HG02798 (cell line): ENCODE results near the gene EFCAB6.

Experiments used
- ATAC-seq: cut with Tn5 transposase; IDR thresholded peaks from one replicate; pipeline ENCODE4 v1.9.1; 2021; ENCODE audit warnings: mild to moderate bottlenecking; ENCODE audit not compliant: unreplicated experiment, poor library complexity

The EFCAB6 gene

DNA sequence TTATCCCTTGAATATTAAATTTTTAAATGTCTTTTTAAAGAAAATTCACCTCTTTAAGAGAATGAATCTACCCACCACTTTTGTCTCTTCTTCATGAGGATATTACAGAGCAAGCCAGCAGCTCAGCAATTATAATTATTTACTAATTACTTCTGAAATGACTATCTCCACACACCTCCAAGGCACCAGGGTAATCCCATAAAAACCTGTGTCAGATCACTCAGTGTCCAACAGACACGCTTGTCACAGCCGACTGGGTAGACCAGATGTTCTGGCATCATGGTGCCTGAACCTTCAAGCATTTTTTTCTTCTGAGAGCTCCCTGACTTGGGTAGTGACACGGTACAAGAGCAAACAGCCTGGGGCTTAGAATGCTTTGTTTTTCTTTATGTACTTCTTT lies 61.4 kb downstream of the EFCAB6 start:
- no peak for ATAC-seq

DNA sequence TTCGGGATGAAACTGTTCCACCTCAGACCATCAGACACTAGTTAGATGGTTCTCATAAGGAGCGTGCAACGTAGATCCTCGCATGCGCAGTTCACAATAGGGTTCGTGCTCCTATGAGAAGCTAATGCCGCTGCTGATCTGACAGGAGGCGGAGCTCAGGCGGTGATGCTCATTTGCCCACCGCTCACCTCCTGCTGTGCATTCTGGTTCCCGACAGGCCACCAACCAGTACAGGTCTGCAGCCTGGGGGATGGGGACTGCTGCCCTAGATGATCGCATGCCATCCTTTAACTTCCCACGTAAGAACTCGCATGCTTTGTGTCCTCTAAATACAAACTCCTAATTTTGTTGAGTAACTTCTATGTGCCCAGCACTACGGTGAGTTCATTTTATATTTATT lies 62.6 kb downstream of the EFCAB6 start:
- ATAC-seq: no peak

DNA sequence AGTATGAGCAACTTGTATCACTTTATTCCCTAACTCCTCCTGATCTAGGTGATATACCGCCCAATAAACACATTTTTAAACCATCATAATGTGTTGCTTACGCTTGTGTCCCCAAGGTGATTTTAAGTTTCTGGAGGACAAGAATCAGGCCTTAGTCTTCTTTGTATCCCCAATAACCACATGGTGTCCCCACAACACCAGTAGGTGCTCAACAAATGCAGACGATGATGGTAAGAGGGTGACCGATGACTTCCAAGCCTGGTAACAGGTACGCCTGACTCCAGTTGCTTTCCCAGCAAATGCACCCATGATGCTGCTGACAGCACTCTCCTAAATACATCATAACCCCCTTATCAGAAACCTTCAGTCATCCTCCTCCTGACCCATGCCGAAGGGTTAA lies 64.2 kb downstream of the EFCAB6 start:
- ATAC-seq: no peak

DNA sequence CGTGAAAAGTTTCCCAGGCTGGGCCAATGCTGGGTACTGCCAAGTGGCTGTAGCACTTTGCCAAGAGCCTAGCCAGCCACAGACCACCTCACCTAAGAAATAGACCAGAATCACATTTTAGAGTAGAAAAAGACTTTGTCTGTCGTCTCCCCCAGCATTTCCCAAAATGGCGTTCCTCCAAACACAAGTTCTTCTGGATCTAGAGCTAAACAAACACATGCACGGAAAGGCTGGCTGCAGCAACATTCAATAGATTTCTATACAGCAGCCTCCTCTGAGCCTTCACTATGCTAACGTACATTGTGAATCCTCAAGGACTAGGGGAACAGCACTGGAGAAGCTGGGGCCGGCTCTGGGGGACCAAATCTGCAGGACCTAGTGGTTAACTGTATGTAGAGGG lies 65.0 kb downstream of the EFCAB6 start:
- ATAC-seq: no peak

DNA sequence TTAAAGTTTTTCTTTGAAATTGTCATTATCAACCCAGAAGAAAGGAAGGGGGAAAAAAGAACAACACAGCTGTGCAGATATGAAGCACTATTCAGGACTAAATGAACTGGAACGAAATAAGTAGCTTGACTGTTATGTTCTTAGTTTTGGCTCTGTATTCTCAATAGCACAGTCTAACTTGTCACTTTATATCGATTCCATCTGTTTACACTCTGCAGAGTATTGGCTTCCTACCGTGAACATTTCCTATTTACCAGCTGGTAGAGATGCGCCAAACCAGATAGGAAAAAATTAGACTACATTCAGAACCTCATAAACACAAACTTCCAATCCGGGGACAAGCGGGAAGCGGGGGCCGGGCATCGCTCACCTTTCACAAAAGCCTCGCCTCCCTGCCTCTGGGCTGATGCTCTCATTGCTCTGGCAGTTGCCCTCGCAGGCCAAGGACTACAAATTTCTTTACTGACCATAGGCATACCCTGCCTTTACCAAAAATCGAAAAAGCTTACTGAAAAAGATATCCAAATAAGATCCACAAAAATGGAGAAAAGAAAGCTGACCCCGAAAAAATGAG lies 66.2 kb downstream of the EFCAB6 start:
- ATAC-seq: no peak

DNA sequence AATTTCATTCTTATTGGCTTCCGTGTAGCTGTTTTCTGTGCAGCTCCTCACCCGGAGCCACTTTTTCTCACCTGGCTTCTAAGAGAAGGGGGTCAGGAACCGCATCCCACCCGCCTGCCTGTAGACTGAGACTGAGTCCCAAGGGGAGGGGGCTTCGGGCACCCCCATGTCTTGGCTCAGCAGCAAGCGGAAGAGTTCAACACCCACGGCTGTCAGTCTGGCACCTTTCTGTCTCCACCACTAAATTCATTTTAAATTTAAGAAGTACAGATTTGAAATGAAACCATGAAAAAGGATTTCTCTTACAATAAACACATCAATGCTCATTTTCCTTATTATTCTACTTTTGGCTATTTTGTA lies 66.7 kb downstream of the EFCAB6 start:
- ATAC-seq: no peak

DNA sequence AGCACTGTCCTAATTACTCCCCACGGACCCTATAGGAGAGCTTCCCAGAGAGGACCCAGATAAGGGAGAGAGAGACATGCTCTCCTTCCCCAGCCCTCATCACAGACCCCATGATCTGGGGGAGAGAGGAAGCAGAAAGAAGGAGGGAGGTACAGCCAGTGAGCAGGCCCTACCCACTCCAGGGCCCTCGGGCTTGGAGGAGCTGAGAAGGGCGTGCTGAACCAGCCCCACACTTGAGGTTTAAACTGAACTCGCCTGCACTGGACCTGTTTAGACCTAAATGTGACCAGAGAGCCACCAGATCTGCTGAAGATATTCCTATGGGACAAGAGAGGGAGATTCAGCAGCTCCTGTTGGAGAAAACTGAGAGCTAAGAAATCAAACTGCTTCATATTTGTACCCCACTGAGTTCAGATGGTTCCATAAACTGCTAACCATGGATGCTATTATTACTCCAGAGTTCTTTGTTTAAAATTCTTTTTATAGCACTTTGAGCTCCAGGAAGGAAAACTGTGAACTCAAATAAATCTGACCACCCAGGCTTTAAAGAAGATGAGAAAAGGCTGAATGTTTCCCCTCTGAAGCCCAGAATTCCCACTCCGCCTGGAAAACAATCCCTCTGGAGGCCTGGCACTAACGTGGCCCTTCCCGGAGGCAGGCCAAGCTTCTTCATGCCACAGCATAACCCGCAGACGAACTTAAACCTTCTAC lies 67.2 kb downstream of the EFCAB6 start:
- ATAC-seq: no peak

DNA sequence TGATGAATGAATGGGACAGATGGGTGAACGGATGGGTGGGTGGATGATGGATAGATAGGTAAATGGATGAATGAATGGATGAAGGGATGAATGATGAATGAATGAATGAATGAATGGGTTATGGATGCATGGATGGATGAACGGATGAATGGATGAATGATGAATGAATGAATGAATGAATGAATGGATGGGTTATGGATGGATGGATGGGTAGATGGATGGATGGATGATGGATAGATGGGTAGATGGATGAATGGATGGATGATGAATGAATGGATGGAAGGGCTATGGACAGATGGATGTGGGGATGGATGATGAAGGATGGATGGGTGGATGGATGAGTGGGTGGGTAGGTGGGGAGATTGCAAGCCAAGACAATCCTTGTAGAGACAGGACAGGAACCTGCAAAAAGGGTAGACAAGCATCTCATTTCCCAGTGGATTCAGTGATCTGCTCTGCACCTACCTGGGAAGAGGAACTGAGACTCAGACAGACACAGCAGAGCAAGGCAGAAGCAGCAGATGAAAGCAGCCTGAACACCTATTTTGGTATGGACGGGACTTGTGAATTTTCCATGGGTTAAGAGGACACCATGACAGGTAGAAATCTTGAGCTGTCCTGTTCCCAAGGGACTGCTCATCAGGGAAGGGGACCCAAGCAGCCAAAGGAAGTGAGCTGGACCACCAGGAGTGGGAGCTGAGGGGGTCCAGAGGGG lies 68.0 kb downstream of the EFCAB6 start:
- ATAC-seq: no peak

DNA sequence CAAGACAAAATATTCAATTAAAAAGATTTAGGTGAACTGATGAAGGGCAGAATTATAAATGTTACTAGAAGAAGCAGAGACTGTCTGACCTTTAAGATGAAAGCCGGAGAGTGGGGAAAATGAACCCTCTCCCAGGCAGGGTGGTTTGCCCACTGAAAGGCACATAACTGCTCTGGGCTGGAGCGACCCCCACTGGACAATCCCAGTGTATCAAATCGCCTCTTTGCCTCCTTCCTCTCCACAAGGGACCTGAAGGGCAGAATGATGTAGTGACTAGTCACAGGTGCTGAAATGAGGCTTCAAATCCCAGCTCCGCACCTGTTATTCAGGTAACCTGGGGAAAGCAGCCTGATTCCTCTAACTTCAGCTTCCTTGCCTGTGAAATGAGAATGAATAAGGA lies 69.0 kb downstream of the EFCAB6 start:
- no peak for ATAC-seq

DNA sequence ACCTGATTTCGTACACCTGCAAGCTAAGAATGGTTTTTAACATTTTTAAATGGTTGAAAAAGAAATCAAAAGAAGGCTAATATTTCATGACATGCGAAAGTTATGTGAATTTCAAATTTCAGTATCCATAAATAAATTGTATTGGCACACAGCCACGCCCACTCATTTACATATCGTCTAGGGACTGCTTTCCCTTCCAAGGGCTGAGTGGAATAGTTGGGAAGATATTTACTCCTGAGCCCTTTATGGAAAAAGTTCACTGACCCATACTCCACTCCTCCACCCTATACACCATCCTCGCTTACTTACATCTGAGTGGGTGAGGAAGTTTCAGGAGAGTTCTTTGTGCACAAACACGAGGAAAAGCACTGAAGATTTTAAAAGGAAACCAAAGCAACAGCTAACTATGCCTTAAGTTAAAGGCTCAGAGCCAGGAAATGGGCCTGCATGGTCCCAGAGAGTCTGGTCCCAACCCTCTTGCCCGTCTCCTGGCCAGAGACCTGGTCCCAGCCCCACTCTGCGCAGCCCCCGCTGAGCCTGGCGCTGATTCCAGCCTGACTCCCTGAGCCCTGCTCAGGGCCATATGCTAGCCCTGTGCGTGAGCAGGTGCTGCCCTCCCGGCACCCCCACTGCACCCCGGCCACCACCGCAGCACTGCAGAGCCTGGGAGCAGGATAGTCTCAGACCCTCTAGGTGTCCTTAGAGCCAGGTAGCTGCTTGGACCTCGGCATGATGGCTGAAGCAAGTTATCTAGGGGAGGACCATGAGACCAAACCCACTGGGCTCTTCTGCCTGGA lies 69.8 kb downstream of the EFCAB6 start:
- no peak for ATAC-seq

DNA sequence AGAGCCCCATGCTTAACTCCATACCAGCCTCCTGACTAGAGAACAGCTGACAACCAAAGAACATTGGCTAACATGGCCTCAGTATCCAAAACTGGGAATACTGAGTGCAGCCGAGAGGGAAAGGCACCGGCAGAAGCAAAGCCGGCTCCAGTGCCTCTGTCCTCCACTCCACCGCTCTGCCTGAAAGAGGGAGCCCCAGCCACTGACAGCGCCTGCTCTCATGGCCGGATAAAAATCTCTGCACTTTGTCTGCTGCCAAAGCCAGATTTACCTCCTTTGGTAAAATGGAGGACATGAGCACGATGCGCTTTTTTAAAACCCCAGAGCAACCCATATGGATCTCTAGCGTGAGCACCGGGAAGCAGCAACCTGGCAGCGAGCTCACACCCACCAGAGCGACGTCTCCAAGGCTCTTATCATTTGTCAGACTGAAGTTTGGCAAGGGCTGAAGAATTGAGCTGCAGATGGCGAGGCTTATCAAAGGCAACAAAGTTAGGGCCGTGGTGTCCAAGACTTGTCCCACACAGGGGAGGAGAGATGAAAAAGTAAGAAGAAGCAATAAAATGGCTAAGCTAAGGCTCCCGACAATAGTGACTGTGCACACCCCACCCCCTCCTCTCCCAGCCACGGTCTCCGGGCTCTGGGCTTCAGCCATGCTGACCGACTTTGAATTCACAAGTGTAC lies 71.4 kb downstream of the EFCAB6 start:
- no peak for ATAC-seq

DNA sequence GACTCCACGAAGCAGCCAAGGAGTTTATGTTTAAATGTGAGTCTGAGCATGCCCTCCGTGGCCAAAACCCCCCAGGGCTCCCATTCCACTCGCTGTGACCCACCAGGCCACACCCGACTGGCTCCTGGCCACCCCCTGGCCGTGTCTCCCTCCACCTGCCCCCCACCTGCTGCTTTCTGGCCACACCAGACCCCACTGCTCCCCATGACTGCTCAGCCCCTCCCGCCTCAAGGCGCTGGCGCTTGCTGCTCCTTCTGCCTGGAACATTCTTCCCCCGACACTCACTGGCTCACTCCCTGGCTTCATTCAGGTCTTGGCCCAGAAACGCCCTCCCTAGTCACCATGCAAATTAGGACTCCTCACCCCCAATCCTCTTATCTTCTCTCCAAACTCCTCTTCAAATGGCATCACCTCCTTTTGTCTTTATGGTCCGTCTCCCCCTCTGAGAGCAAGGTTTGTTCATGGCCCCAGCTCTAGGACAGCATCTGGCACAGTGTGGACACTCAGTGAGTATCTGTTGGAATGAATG lies 72.2 kb downstream of the EFCAB6 start:
- ATAC-seq: no peak

DNA sequence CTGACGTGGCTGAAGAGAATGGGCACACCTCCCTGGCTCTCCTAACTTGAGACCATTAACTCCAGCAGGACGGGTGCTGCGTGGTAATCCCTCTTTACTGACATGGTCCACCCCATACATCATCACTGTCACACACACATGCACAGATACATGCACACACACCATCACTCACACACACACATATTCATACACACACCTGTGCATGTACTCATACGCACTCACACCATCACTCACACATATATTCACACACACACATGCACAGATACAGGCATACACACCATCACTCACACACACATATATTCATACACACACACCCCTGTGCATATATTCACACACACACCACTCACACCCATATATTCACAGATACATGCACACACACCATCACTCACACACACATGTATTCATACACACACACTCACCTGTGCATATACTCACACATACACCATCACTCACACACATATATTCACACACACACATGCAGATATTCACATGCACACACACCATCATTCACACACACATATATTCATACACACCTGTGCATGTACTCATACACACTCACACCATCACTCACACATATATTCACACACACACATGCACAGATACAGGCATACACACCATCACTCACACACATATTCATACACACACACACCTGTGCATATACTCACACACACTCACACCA lies 74.8 kb downstream of the EFCAB6 start:
- ATAC-seq: no peak

DNA sequence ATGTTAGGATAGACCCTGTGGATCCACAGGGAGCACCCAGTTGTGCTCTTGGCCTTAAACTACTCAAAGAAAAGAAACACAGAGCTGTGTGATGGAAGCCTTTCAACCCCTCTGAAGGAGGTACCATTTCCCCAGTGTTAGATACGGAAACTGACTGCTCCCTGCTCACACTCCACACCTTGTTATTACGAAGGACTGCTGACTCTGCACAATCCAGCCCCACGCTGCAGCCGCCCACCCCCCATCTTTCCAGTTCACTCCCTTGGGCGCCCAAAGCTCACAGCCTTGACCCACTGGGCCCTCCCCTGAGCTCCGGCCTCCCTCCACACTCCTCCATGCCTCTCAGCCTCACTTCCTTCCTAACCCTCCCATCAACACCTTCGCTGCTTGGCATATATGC lies 75.5 kb downstream of the EFCAB6 start:
- no peak for ATAC-seq

DNA sequence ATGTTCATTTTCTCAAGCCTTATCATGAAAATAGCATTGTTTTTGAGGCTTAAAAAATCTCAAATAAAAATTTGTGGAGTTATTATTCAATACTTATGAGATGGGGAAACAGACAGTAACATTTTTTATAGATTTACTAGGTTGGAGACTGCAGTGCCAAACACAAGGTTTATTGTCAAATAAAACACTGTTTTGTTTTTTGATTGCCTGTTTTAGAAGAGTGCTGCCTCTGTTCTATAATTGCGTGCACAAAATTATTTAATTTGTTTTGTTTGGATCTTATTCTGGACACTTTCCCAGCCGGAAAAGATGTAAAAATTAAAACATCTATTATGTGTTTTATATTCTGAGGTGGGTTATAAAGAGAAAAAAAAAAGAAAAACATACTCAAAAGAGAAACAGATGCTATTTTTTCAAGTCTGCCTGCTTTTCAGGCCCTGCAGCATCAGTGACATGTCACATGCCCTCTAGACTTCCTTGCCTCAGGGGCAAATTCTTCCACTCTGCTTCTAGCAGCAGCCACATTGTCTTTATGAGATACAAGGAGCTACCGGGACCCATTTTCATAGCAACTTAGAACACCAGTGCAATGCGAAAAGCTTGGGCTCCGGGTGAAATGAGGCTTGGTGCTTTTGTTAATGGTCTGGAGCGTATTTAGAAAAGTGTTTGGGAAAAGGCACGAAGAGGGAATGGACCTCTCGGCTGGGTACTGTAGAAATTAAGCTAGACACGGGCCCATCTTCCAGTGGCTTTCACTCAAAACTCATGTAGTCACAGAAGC lies 77.5 kb downstream of the EFCAB6 start:
- ATAC-seq: no peak

DNA sequence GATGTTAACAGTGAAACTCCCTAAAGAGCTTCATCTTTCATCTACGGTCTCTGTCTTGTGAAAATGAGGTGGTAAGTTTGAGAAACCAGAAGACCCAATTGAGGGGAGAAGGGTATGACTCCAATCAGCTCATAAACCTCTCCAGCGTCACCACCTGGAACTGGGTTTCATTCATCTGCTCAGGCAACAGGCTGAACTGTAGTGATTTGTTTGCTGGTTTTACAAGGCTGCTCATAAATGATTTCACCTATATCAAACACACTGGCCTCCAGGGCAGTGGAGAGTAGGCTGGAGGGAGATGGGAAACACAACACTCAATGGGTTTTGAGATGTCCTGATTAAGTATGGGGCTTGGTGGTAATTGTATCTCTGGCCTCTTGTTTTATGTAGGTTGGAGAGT lies 79.0 kb downstream of the EFCAB6 start:
- no peak for ATAC-seq

DNA sequence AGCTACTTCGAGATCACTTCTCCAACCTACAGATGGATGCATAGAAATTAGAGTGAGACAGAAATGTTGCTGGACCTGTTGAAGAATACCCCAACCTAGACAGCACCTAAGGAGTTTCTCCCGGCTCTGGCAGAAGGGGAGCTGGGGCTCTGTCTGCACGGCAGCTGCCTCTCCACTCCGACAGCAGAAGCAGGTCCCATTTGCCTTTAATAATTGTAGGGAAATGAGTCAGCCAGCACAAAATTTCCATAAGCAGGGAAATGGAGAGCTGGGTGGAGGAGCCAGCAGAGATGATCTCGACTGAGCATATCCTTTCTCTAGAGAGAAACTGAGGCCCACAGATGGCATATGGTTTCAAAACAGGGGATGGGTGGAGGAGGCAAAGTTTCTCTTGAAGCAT lies 80.1 kb downstream of the EFCAB6 start:
- no peak for ATAC-seq

DNA sequence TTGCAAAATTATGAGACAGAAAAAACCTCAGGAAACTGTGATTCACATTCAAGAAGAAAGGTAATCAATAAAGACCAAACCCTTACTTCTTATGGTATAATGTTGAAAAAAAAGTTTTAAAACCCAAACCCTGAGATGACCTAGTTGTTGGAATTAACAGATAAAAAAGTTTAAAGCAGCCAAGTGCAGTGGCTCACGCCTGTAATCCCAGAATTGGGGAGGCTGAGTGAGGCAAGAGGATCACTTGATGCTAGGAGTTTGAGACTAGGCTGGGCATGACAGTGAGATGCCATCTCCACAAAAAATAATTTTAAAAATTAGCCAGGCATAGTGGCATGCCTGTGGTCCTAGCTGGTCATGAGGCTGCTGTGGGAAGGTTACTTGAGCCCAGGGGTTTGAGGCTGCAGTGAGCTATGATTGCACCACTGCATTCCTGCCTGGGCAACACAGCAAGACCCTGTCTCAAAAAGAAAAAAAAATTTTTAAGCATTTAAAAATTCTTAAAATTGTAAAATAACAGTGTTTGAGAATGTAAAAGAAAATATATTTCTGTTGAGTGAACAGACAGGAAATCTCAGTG lies 85.1 kb downstream of the EFCAB6 start:
- no peak for ATAC-seq

DNA sequence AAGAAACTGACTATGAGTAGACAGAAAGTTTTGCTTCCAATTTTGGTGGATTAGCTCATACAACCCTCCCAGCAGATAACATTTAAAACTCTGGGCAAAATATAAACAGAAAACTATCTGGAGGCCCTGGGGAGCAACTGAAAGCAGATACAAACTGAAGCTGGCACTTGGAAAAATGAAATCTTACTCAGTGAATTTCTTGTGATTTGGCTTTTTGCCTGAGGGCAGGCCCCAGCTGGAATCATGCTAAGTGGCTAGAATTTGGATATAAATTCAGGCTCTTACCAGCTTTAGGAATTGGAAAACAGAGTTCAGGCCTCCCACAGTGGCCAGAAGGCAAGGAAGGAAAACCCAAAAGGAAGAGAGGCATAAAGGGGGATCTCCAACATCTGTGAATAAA lies 85.8 kb downstream of the EFCAB6 start:
- ATAC-seq: no peak
